CD4-positive, alpha-beta T cell treated with Interleukin-21 for 1 hour (primary cell): ENCODE data around the gene CNGA2.

Experiments
- DNase-seq: peaks from one replicate; pipeline ENCODE4 v3.0.0-alpha.2; 2020

Gene CNGA2

GRCh38 chrX:151754641-151755215, 20.2 kb downstream of the CNGA2 start:
- no peak for DNase-seq

GRCh38 chrX:151759041-151759708, 24.6 kb downstream of the CNGA2 start:
- no peak for DNase-seq

- DNase-seq, result no peak
These were observed 28.3 kb downstream of the CNGA2 start for GRCh38 chrX:151762802-151763201.

- no peak for DNase-seq
These were observed 29.2 kb downstream of the CNGA2 start for GRCh38 chrX:151763711-151764110.

- no peak for DNase-seq
These were observed 30.5 kb downstream of the CNGA2 start for GRCh38 chrX:151765026-151765425.

- DNase-seq, result no peak
These were observed 37.2 kb downstream of the CNGA2 start for GRCh38 chrX:151771726-151772125.

GRCh38 chrX:151773434-151773833, 38.9 kb downstream of the CNGA2 start:
- no peak for DNase-seq

- DNase-seq, result no peak
These were observed 39.9 kb downstream of the CNGA2 start for GRCh38 chrX:151774421-151774820.

GRCh38 chrX:151776181-151776731, 41.7 kb downstream of the CNGA2 start:
- DNase-seq, result no peak

- no peak for DNase-seq
These were observed 42.4 kb downstream of the CNGA2 start for GRCh38 chrX:151776936-151777335.

GRCh38 chrX:151779258-151779657, 44.7 kb downstream of the CNGA2 start:
- no peak for DNase-seq

- no peak for DNase-seq
These were observed 46.1 kb downstream of the CNGA2 start for GRCh38 chrX:151780621-151781020.

GRCh38 chrX:151789179-151789800, 54.7 kb downstream of the CNGA2 start:
- DNase-seq, result no peak

GRCh38 chrX:151790481-151791160, 56.1 kb downstream of the CNGA2 start:
- DNase-seq, result no peak

- DNase-seq, result no peak
These were observed 57.4 kb downstream of the CNGA2 start for GRCh38 chrX:151791961-151792360.

GRCh38 chrX:151792505-151792904, 58.0 kb downstream of the CNGA2 start:
- no peak for DNase-seq

- no peak for DNase-seq
These were observed 59.3 kb downstream of the CNGA2 start for GRCh38 chrX:151793886-151794285.
